ENCODE measurements around the gene DENND4B. TPM values are rescaled to one million over a fixed set of nuclear protein-coding genes. Genes with fewer than 3 reads are reported as not detected.

The DENND4B gene
- total and polyA plus RNA-seq, 10 of the 15 experiments (the other 5 are each of a cell fraction or from before 2014, with no cell fraction given), result 12.0 to 74.8 (median 22.7) TPM

DNA sequence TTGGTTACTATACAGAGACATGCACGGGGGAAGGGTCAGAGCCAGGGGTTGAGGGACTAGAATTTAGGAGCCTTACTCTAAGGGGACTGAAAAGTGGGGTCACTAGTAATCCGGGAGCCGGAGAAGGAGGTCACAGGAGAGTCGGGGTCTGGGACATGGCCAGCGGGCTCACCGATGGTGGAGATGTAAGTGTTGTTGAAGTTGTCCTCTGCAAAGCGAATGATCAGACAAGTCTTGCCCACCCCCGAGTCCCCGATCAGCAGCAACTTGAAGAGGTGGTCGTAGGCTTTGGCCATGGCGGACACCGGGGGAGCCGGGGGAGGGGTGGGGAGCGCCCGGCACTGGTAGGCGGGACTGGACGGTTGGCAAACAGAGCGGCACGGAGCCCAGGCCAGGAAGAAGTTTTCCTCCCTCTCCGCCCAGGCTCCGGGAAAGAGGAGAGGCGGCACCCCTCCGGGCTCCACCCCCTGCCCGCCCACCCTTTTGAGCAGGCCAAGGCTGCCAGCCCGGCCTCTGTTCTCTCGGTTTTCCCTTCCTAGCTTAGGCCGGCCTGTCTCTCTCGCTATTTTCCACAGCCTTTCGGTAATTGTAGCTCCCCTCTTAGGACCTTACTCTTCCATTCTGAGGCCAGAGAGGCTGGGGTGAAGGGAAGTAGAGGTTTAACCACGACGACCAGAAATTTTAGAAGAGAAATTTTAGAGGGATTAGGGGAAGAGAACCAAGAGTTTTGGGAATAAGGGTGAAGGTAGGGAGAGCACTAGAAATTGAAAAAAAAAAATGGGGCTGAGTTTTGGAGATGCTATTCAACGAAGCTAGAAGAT, 39.6 kb upstream of the DENND4B start, which contains the start of gene RAB13 (continued):
- TF ChIP-seq, protein P1, sequence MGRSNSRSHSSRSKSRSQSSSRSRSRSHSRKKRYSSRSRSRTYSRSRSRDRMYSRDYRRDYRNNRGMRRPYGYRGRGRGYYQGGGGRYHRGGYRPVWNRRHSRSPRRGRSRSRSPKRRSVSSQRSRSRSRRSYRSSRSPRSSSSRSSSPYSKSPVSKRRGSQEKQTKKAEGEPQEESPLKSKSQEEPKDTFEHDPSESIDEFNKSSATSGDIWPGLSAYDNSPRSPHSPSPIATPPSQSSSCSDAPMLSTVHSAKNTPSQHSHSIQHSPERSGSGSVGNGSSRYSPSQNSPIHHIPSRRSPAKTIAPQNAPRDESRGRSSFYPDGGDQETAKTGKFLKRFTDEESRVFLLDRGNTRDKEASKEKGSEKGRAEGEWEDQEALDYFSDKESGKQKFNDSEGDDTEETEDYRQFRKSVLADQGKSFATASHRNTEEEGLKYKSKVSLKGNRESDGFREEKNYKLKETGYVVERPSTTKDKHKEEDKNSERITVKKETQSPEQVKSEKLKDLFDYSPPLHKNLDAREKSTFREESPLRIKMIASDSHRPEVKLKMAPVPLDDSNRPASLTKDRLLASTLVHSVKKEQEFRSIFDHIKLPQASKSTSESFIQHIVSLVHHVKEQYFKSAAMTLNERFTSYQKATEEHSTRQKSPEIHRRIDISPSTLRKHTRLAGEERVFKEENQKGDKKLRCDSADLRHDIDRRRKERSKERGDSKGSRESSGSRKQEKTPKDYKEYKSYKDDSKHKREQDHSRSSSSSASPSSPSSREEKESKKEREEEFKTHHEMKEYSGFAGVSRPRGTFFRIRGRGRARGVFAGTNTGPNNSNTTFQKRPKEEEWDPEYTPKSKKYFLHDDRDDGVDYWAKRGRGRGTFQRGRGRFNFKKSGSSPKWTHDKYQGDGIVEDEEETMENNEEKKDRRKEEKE (IDR thresholded peaks at IDR 0.05), result no peak
- TF ChIP-seq STAT3 (IDR thresholded peaks at IDR 0.05; ENCODE audit: low read depth, low read length), result no peak
- peak in 1 of 2 experiments; percentile 8; a peak in 1 of 4 replicates for TF ChIP-seq IKZF2 (IDR thresholded peaks at IDR 0.05)
- TF ChIP-seq, protein P2, sequence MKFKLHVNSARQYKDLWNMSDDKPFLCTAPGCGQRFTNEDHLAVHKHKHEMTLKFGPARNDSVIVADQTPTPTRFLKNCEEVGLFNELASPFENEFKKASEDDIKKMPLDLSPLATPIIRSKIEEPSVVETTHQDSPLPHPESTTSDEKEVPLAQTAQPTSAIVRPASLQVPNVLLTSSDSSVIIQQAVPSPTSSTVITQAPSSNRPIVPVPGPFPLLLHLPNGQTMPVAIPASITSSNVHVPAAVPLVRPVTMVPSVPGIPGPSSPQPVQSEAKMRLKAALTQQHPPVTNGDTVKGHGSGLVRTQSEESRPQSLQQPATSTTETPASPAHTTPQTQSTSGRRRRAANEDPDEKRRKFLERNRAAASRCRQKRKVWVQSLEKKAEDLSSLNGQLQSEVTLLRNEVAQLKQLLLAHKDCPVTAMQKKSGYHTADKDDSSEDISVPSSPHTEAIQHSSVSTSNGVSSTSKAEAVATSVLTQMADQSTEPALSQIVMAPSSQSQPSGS (IDR thresholded peaks at IDR 0.05; ENCODE audit: low read length), result no peak
- TF ChIP-seq, protein P3, sequence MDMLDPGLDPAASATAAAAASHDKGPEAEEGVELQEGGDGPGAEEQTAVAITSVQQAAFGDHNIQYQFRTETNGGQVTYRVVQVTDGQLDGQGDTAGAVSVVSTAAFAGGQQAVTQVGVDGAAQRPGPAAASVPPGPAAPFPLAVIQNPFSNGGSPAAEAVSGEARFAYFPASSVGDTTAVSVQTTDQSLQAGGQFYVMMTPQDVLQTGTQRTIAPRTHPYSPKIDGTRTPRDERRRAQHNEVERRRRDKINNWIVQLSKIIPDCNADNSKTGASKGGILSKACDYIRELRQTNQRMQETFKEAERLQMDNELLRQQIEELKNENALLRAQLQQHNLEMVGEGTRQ (IDR thresholded peaks at IDR 0.05; ENCODE audit: borderline replicate concordance, low read depth, low read length), result no peak
- no peak for TF ChIP-seq SREBF1 (IDR thresholded peaks at IDR 0.05; ENCODE audit: low read length)
- no peak for TF ChIP-seq CBX3 (IDR thresholded peaks at IDR 0.05; ENCODE audit: borderline replicate concordance, low read depth)
- TF ChIP-seq, protein P4, sequence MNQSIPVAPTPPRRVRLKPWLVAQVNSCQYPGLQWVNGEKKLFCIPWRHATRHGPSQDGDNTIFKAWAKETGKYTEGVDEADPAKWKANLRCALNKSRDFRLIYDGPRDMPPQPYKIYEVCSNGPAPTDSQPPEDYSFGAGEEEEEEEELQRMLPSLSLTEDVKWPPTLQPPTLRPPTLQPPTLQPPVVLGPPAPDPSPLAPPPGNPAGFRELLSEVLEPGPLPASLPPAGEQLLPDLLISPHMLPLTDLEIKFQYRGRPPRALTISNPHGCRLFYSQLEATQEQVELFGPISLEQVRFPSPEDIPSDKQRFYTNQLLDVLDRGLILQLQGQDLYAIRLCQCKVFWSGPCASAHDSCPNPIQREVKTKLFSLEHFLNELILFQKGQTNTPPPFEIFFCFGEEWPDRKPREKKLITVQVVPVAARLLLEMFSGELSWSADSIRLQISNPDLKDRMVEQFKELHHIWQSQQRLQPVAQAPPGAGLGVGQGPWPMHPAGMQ (IDR thresholded peaks at IDR 0.05; ENCODE audit: borderline replicate concordance), result no peak

Data from GM12878 (cell line).